ENCODE data around the gene ZAR1.
"Not testable (repeated sequence)": the region's sequence is repeated elsewhere in the genome, so short reads cannot be mapped to it uniquely, and the experiment has no call there.

The ZAR1 gene, protein sequence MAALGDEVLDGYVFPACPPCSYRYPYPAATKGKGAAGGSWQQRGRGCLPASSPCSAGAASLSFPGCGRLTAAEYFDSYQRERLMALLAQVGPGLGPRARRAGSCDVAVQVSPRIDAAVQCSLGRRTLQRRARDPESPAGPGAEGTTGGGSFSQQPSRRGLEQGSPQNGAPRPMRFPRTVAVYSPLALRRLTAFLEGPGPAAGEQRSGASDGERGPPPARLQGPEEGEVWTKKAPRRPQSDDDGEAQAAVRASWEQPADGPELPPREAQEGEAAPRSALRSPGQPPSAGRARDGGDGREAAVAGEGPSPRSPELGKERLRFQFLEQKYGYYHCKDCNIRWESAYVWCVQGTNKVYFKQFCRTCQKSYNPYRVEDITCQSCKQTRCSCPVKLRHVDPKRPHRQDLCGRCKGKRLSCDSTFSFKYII

DNA sequence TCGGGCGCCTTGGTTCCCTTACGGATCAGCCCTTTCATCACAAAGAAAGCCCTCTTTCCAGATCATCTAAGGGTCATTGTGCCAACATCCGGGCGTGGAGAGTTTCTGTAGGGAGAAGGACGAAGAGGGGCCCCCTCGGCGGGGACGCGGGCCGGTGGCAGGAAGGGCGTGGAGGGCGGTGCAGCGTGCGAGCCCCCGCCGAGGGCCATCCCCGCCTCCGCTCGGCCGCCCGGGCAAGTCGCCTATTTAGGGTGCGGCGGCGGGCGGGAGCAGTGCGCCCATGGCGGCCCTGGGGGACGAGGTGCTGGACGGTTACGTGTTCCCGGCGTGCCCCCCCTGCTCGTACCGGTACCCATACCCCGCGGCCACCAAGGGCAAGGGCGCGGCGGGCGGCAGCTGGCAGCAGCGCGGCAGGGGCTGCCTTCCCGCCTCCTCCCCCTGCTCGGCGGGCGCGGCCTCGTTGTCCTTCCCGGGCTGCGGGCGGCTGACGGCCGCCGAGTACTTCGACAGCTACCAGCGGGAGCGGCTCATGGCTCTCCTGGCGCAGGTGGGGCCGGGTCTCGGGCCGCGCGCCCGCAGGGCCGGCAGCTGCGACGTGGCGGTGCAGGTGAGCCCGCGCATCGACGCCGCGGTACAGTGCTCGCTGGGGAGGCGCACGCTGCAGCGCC lies at the start of gene ZAR1:
ZAR1 (plus strand) TSS at position 241 of the 668 bp plus-strand sequence; CDS start at position 281, 40 bp downstream.
- no peak for DNase-seq

DNA sequence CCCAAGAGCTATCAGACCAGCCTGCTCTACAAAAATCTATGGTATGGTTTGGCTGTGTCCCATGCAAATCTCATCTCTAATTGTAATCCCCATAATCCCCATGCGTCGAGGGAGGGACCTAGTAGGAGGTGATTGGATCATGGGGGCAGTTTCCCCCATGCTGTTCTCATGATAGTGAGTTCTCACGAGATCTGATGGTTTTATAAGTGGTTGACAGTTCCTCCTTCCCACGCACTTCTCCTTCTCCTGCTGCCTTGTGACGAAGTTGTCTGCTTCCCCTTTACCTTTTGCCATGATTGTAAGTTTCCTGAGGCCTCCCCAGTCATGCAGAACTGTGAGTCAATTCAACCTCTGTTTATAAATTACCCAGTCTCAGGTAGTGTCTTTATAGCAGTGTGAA lies 49.1 kb upstream of the ZAR1 start:
- DNase-seq: not testable (repeated sequence)

DNA sequence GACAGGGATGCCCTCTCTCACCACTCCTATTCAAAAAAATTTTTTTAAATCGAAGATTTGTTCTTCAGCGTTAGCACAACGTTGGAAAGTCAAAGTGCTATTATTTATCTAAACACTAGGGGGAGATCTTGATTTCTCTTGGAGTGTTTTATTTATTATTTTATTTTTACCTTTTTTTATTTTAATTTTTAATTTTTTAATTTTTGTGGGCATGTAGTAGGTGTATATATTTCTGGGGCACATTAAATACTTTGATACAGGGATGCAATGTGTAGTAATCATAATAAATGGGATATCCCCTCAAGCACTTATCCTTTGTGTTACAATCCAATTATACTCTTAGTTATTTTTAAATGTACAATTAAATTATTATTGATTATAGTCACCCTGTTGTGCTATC lies 44.3 kb upstream of the ZAR1 start:
- peak in 1 of 2 donors; percentile 28 for DNase-seq

GRCh38 chr4:48446642-48447041 lies 43.4 kb upstream of the ZAR1 start:
- no peak for DNase-seq

DNA sequence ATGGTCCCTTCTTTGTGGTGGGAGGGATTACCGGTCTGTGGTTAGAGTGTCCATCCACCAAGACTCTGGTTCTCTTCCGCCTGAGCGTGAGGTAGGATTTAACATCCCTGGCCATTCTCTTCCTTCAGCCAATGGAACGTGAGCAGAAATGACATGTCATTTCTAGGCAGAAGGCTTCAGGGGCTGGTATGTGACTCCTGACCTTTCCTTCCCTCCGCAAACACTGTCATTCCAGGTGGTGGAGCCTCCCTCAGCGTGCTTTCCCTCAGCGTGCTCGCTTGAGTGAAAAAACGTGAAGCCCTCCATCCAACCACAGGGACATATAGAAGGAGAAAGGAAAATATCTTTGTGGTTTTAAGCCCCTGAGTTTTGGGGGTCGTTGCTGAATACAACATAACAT lies 40.9 kb upstream of the ZAR1 start:
- no peak for DNase-seq

DNA sequence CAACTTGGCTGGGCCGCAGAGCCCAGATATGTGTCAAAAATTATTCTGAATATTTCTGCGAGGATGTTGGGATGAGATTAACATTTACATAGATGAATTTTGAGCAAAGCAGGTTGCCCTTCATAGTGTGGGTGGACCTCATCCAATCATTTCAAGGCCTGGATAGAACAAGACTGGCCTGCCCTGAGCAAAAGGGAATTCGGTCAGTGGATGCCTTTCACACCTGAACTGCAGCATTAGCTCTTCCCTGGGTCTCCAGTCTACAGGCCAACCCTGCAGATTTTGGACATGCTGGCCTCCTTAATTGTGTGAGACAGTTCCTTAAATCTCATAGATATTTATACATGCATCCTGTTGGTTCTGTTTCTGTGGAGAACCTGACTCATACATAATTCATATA lies 39.3 kb upstream of the ZAR1 start:
- no peak for DNase-seq

- not testable (repeated sequence) for DNase-seq
Observed at GRCh38 chr4:48451656-48452055, 38.4 kb upstream of the ZAR1 start.

DNA sequence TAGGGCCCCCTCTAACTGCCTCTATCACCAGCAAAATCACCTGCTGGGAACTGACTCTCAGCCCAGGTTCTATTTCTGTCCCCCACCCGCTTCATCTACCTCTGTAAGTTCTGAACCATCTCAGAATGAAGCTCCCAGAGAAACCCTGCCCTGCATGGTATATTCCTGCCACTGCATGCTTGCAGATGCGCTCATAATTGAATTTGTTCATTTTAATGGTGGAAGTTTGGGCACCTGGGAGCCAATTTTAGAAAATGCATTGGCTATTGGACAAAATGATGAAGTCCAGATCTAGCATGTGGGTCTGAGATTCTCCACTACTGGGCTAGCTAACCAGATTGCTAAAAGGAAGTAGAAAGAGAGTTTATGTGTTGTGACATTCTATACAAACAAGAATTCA lies 35.5 kb upstream of the ZAR1 start:
- DNase-seq: no peak

- no peak for DNase-seq
Observed at GRCh38 chr4:48461000-48461399, 29.1 kb upstream of the ZAR1 start.

DNA sequence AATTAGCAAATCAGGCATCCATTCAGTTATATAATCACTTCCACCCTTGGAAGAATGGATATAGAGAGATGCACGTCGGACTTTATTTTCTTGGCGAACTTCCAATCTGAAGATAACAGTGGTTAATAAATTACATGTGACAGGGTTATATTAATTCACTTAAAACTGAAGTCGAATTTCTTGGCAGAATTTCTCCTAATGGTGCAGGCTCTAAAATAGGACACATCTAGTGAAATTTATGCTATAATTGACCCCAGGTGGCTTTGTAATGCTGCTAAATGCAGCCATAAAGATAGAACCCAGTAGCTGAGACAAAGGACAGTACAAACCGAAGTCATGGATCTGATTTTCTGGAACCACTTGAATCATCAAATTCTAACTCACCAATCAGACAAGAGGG lies 27.7 kb upstream of the ZAR1 start:
- no peak for DNase-seq

- no peak for DNase-seq
Observed at GRCh38 chr4:48467442-48467841, 22.6 kb upstream of the ZAR1 start.

GRCh38 chr4:48467891-48468290 lies 22.2 kb upstream of the ZAR1 start:
- no peak for DNase-seq

- no peak for DNase-seq
Observed at GRCh38 chr4:48470137-48470536, 19.9 kb upstream of the ZAR1 start.

DNA sequence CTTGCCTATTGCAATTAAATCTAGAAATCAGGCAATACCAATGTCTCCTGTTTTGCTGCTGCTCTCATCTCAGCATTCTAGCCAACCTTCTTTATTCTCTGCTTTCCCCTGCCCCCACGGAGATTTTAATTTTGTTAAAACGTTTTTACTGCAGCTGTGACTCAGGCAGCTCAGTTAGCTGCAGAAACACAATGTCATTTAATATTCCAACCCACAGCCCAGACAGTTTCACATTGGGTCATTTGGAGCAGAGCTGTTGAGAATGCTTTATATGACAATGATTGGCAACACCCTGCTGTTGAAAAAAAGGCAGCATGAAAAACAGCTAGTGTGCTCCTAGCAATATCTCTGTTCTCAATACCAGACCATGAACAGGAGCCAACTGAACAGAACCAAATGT lies 19.5 kb upstream of the ZAR1 start:
- DNase-seq: no peak

- DNase-seq: no peak
Observed at GRCh38 chr4:48472794-48473193, 17.3 kb upstream of the ZAR1 start.

DNA sequence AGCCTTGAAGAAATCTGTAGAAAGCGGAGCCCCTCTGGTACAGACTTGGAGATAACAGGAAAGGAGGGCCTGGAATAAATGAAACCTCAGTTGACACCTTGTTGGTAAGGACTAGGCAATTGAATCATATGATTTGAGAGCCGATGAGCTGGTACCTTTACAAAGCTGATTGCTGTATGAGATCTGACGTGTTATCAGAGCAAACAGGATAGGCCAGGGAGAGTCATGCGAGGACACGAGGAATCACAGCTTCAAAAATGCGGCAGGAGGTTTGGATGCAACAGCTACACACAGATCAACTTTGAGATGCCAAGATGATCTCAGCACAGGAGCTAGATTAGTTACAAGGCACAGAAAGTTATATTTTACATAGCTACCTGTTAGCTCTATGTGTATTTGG lies 14.3 kb upstream of the ZAR1 start:
- no peak for DNase-seq

- no peak for DNase-seq
Observed at GRCh38 chr4:48478273-48478672, 11.8 kb upstream of the ZAR1 start.

DNA sequence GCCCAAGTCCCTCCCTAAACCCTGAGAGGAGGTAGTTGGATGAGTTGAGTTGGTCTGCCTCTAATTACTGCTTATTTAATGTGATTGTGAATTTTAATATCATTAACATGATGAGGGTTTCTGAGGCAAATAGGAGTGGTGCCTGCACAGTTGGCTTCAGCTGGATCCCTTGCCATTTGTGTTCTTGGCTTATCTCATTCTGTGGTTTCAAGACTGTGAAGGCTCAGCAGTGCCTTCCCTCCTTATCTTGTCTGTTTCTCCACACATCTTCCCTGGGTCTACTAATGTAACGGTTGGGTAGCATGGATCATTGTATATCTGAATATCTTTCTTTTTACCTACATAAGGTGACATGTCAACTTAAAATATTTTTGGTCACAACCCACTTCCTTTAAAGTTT lies 8.5 kb upstream of the ZAR1 start:
- DNase-seq: no peak

- no peak for DNase-seq
Observed at GRCh38 chr4:48483006-48483776, 6.9 kb upstream of the ZAR1 start, which contains the start of gene SLC10A4. Gene SLC10A4, plus strand, starts transcription at chr4:48483343. Its CDS starts 219 bp downstream, at chr4:48483562.

- DNase-seq: no peak
Observed at GRCh38 chr4:48483777-48484493, 6.1 kb upstream of the ZAR1 start.

DNA sequence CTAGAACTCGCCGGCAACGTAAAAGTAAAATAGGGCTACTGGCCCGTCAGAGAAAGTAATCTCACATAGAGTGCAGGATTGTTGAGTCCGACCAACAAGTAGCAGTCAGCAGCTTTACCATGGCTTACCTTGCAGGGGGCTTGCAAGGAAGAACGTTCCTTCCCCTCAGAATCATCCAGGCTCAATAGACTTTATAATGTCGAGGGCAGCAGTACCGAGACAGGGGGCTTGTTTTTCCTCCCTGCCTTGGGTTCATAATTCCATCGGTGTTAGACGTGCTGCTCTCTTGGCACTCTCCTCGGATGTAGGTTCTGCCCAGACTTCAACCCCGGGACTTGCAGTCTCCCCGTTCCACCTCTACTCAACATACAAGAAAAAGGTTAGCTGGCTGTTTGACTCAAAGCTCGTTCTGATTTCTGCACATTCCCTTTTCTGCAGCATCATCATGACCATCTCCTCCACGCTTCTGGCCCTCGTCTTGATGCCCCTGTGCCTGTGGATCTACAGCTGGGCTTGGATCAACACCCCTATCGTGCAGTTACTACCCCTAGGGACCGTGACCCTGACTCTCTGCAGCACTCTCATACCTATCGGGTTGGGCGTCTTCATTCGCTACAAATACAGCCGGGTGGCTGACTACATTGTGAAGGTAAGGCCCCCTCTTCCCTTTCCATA lies 5.4 kb upstream of the ZAR1 start:
- DNase-seq: no peak

DNA sequence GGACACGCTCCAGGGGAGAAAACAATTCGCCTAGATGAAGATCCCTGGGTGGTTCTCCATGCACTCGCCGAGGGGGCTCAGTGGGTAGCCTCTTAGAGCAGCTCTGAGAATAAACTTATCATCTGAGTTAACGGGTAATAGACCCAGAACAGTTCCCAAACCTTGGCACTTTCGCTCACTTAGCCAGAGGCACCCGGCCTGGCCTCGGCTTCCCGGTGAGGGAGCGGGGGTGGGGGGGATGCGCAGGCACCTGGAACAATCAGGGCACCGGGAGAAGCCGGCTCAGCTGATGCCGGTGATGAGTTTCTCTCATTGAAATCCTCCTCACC lies 405 bp upstream of the ZAR1 start:
- no peak for DNase-seq
